Progenitor cell of endocrine pancreas (in vitro differentiated cells): Measurements from ENCODE around the gene C5orf63. TPM values are rescaled to one million over a fixed set of nuclear protein-coding genes. Genes with fewer than 3 reads are reported as not detected.

Experiments
- DNase-seq: peaks from one replicate; pipeline ENCODE4 v3.0.0; 2021; ENCODE audit warnings: low spot score; ENCODE audit not compliant: unreplicated experiment
- H3K27ac Mint-ChIP-seq: 2 replicates; pipeline ENCODE4 v1.8.0; 2021; ENCODE audit warnings: mild to moderate bottlenecking, moderate library complexity, mixed read lengths
- H3K27me3 Mint-ChIP-seq: 2 replicates; pipeline ENCODE4 v1.8.0; 2021; ENCODE audit warnings: mixed read lengths
- H3K36me3 Mint-ChIP-seq: 2 replicates; pipeline ENCODE4 v1.8.0; 2022; ENCODE audit warnings: mixed read lengths; ENCODE audit not compliant: insufficient read depth
- H3K4me1 Mint-ChIP-seq: 2 replicates; pipeline ENCODE4 v1.8.0; 2021; ENCODE audit warnings: low read depth, mixed read lengths
- H3K4me3 Mint-ChIP-seq: 2 replicates; pipeline ENCODE4 v1.8.0; 2021; ENCODE audit warnings: low read depth, mild to moderate bottlenecking, moderate library complexity, mixed read lengths
- H3K9me3 Mint-ChIP-seq: 2 replicates; pipeline ENCODE4 v1.8.0; 2021; ENCODE audit warnings: low read depth, mixed read lengths
- total RNA-seq: library from RNA; stranded (reverse); gene quantifications from 2 replicates; pipeline ENCODE4 v1.2.1, GENCODE V29; 2021
- TF ChIP-seq, protein P1 (sequence below): fragments of 200-600 bp; sonication (generic); IDR thresholded peaks from one replicate; pipeline ENCODE4 v1.5.0; 2021; ENCODE audit warnings: antibody characterized with exemption, mild to moderate bottlenecking; ENCODE audit not compliant: unreplicated experiment

Gene C5orf63
- total RNA-seq, 1 donor from 2014 or later: 9.9 TPM

GRCh38 chr5:127101533-127101932, 28.2 kb upstream of the C5orf63 start:
- H3K4me3 Mint-ChIP-seq: no peak overlapping the region
- DNase-seq: no peak
- H3K27me3 Mint-ChIP-seq: peaks cover under 1% of the 10 kb centered on the region
- TF ChIP-seq, protein P1, sequence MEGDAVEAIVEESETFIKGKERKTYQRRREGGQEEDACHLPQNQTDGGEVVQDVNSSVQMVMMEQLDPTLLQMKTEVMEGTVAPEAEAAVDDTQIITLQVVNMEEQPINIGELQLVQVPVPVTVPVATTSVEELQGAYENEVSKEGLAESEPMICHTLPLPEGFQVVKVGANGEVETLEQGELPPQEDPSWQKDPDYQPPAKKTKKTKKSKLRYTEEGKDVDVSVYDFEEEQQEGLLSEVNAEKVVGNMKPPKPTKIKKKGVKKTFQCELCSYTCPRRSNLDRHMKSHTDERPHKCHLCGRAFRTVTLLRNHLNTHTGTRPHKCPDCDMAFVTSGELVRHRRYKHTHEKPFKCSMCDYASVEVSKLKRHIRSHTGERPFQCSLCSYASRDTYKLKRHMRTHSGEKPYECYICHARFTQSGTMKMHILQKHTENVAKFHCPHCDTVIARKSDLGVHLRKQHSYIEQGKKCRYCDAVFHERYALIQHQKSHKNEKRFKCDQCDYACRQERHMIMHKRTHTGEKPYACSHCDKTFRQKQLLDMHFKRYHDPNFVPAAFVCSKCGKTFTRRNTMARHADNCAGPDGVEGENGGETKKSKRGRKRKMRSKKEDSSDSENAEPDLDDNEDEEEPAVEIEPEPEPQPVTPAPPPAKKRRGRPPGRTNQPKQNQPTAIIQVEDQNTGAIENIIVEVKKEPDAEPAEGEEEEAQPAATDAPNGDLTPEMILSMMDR: no peak
- no peaks in the 10 kb centered on the region for H3K36me3 Mint-ChIP-seq
- H3K4me1 Mint-ChIP-seq: peaks cover 12% of the 10 kb centered on the region
- peaks cover 8% of the 10 kb centered on the region for H3K9me3 Mint-ChIP-seq
- H3K27ac Mint-ChIP-seq: peak overlapping the region; percentile 10

- Mint-ChIP-seq H3K36me3 (no peaks in the 10 kb centered on the region), H3K9me3 (peaks cover 3% of the 10 kb centered on the region), H3K4me3 (no peak overlapping the region), H3K4me1 (peaks cover 12% of the 10 kb centered on the region), H3K27me3 (peaks cover 3% of the 10 kb centered on the region), H3K27ac (no peak overlapping the region)
- TF ChIP-seq, protein P1: no peak
- DNase-seq: no peak
These were observed 24.9 kb upstream of the C5orf63 start for GRCh38 chr5:127098241-127098640.

DNA sequence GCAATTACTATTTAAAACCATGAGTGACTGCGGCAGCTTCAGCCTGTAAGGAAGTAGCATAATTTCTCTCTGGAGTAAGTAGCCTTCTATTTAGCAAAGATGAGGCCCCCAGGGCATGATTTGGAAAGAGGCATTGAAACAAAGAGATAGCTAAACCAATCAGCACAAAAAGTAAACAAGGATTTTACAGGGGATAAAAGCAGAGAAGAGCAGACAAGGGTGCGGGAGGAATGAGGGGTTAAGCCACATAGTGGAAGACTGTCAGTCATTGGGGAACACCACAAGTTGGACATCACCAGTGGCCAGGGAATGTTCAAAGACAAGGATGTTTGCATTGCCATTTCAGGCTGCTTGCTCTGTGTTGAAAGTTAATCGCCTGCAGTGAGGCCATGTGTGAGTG, 24.0 kb upstream of the C5orf63 start:
- TF ChIP-seq, protein P1: no peak
- Mint-ChIP-seq H3K4me3 (no peak overlapping the region), H3K36me3 (no peaks in the 10 kb centered on the region), H3K4me1 (peaks cover 12% of the 10 kb centered on the region), H3K27ac (no peak overlapping the region), H3K9me3 (peaks cover under 1% of the 10 kb centered on the region), H3K27me3 (peaks cover 3% of the 10 kb centered on the region)
- no peak for DNase-seq

- Mint-ChIP-seq H3K27ac (no peak overlapping the region), H3K27me3 (peaks cover 3% of the 10 kb centered on the region), H3K4me1 (peaks cover 14% of the 10 kb centered on the region), H3K36me3 (no peaks in the 10 kb centered on the region), H3K9me3 (no peaks in the 10 kb centered on the region), H3K4me3 (no peak overlapping the region)
- DNase-seq: no peak
- TF ChIP-seq, protein P1: no peak
These were observed 23.2 kb upstream of the C5orf63 start for GRCh38 chr5:127096328-127096993.

- Mint-ChIP-seq H3K4me3 (no peak overlapping the region), H3K36me3 (no peaks in the 10 kb centered on the region), H3K27ac (no peak overlapping the region), H3K27me3 (peaks cover 3% of the 10 kb centered on the region), H3K4me1 (peaks cover 14% of the 10 kb centered on the region), H3K9me3 (no peaks in the 10 kb centered on the region)
- TF ChIP-seq, protein P1: no peak
- no peak for DNase-seq
These were observed 21.0 kb upstream of the C5orf63 start for GRCh38 chr5:127094161-127094814.
